SK-MEL-5 (cell line): ENCODE data around the gene HNRNPUL1. TPM values are rescaled to one million over a fixed set of nuclear protein-coding genes. Genes with fewer than 3 reads are reported as not detected.

Experiments
- DNase-seq: peaks from one replicate; pipeline ENCODE4 v3.0.0-alpha.2; 2016; ENCODE audit warnings: low read depth, low spot score
- in situ Hi-C: cut with HindIII; loops from 2 replicates; pipeline ENCODE4 v1.10.0; 2016; ENCODE audit warnings: low sequenced_read_pairs, high pct_unique_total_duplicates, low pct_unique_long_range_greater_than_20kb
- total RNA-seq: library from RNA; depleted of rRNA; stranded (reverse); fragments of >200 nt; shearing (Covaris generic); gene quantifications from 2 replicates; pipeline ENCODE4 v1.2.3, GENCODE V29; 2014

The HNRNPUL1 gene
- total RNA-seq, 1 experiment from 2014 or later = 56.4 TPM

DNA sequence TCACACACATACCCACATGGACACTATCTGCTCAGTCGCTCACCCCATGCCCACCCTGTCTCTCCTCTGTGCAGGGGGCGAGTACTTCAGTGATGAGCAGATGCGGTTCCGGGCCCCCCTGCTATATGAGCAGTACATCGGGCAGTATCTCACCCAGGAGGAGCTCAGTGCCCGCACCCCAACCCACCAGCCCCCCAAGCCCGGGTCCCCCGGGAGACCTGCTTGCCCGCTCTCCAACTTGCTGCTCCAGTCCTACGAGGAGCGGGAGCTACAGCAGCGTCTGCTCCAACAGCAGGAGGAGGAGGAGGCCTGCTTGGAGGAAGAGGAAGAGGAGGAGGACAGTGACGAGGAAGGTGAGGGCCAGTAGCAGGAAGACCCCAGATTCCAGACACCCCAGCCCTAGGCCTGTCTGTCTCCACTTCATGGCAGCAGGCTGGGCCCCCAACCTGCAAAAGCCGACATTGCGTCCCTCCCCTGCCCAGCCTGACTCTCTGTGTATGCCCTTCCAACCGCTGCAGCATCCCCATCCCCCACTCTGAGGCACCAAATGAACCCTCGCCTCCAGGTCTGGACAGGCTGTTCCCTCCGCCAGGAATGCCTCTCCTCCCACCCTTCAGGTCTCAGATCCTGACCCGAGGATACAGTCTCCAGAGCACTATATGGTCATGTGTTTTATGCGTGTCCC is 55.5 kb downstream of the HNRNPUL1 start:
- in situ Hi-C loops = no loop called here
- no peak for DNase-seq

DNA sequence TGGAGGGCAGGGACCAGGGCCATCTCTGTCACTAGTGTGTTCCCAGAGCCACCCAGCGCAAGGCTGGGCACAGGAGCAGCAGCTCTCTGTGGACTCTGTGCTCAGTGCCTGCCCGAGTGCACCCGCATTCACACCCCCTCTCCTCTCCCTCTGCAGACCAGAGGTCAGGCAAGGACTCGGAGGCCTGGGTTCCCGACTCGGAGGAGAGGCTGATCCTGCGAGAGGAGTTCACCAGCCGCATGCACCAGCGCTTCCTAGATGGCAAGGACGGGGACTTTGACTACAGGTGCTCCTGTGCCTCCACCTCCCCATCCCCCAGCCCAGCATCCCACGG is 56.0 kb downstream of the HNRNPUL1 start:
- in situ Hi-C loops = no loop called here
- no peak for DNase-seq

DNA sequence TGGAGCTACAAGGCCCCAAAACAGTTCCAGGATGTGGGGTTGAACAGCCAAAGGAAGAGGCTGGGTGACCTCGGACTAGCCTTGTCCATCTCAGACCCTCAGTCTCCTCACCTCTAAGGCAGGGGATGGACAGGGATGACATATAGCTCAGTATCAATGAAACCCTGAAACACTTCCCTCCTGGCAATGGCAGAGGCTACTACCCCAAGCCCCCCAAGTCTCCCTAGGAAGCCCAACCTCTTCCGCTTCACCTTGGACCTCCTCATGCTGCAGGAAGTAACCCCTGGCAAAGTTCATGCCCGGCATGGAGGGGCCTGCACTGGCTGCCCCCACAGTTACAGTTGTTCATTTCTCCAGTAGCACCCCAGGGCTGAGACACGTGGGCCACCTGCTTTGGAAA is 56.4 kb downstream of the HNRNPUL1 start:
- no peak for DNase-seq
- in situ Hi-C loops = no loop called here

DNA sequence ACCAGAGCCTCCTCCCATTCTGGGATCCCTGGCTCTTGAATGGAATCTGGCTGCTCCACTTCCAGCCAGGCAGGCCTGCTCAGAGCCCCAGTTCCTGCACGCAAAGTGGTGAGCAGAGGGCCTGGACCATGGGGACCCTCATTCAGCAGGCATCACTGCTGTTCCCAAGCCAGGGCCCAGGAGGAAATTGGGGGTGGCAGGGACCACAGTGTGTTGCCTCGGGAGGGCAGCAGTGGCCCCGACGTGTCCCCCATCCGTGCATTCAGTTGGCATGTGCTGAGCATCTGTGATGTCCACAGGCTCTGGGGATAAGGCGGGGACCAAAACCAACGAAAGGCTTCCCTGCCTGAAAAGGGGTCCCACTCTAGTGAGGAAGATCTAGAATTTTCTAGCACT is 57.0 kb downstream of the HNRNPUL1 start:
- in situ Hi-C loops = no loop called here
- no peak for DNase-seq

DNA sequence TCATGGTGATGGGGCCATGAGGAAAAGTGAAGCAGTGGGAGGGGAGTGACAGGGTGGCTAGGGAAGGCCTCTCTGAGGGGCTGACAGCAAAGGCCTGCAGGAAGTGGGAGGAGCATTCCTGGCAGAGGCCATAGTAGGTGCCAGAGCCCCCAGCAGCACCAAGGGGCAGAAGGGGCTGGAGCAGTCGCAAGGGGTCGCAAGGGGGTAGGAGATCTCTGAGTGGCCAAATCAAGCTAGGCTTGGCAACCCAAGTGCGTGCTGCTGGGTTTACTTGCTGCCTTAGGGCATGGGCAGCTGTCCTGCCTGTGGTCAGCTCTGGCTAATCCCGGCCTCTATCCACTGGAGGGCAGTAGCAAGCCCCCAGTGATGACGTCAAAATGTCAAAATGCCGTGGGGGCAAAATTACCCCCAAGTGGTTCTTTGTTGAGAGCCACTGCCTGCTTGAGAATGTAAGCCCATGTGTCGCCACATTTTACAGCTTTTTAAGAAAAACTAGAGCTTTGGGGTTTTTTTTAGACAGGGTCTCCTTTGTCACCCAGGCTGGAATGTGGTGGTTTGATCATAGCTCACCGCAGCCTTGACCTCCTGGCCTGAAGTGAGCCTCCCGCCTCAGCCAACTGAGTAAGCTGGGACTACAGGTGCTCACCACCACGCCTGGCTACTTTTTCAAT is 57.6 kb downstream of the HNRNPUL1 start:
- DNase-seq = peak; percentile 78
- in situ Hi-C loops = no loop called here

DNA sequence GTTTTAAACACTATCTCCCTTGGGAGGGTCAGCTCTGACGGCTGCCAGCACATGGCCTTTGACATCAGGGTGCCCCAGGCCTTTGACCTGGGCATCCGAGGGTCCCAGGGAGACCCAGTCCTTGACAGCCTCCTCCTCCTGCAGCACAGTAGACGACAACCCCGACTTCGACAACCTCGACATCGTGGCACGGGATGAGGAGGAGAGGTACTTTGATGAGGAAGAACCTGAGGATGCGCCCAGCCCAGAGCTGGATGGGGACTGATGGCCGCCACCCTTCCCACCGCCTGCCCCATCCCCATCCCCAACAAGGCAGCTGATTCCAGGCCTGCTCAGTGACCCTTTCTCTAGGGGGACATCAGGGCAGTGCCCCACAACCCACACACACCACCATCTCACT is 58.3 kb downstream of the HNRNPUL1 start:
- in situ Hi-C loops = no loop called here
- no peak for DNase-seq

DNA sequence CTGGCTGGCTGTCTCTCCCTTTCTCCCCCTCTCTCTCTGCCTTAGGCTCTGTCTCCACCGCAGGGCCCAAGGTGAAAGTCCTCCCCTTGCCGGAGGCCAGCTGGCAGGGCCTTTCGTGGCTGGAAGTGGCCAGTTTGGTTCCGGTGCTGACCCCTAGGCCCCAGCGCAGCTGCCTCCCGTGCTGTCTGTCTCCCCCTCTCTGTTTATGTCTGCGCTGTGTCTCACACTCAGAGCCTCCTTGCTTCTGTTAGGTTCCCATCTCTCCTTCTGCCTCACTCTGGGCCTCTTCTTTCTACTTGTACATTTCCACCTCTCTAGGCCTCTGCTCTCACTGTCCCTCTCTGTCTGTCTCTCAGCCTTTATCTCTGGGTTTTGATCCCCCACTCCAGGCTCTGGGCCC is 58.9 kb downstream of the HNRNPUL1 start:
- in situ Hi-C loops = no loop called here
- DNase-seq = no peak

DNA sequence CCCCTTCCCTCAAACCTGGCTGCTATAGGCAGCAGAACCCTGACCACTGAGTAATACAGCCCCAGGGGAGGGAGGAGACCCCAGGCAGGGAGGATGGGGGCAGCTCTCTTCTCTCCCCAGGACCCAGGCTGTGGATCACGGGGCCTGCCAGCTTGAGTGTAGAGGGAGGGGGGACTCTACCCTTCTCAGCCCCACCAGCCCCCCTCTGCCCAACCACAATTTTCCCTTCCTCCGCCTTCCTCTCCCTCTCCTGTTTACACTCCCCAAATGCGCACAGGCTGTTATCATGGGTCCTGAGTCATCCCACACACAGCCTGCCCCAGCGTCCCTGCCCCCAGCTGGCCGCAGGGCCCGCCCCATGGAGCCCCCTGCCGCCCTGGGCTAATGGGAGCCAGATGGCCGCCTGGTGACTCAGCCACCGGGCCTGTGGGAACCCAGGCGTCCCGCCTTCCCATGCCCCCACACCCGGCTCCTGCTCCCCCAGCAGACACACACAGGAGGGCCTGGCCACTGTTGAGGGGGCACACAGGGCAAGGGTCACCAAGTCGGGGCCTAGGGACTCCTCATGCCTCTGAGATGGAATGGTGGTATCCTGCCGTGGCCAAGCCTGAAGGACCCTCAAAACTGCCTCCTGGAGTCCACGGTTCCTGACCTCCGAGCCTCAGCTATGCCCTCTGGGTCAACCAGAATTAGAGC is 59.4 kb downstream of the HNRNPUL1 start:
- DNase-seq = no peak
- in situ Hi-C loops = no loop called here

DNA sequence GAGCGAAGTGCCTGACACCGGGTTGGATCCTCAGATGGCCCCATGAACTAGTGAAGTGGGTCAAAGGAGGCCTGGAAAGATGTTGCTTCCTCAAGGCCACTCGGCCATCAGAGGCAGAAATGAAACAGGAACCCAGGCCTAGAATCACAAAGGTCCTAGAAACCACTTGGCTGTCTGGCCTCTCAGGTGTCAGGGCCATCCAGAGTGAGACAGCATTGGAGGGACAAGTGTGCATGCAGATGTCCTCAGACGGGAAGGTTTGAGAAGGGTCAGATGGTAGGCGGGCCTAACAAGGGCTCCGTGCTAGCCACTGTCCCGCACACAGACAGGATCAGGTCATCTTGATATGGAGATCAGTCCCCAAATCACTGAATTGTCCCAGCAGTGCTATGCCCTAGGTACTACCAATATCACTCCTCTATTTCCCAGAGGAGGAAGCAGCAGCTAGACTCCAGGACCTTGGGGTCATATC is 60.1 kb downstream of the HNRNPUL1 start:
- DNase-seq = no peak

DNA sequence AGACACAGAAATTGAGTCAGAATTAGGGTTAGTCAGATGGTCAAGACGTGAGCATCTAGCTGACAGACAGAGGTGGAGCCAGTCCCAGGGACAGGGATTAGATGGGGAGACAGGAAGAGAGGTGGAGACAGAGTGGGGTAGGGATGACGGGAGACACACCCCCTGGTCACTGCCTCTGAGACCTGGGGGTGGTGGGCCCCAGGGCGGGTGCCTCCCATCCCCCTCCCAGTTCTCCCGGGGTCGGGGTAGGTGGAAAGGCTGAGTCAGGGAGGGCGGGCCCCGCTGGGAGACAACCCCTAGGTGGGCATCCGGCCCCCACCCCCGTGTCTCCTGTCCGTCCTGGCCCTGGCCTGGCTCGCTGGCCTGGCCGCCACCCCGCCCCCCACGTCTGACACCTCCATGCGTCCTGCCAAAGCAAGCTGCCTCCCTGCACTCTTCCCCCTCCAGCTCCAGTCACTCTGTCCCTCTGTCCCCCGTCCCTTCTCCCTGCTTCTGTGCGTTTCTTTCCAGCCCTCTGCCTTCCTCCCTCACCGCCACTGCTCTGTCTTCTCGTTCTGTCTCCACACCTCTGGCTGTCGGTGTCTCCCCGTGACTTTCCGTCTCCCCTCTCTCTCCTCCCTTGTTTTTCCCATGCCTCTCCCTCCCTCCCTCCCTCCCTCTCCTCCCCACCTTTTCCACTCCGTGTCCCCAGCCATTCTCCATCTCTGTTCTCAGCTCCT is 60.9 kb downstream of the HNRNPUL1 start:
- DNase-seq = no peak

More for the DNA sequence above, 60.1 kb downstream of the HNRNPUL1 start:
- in situ Hi-C loops = no loop called here

DNA sequence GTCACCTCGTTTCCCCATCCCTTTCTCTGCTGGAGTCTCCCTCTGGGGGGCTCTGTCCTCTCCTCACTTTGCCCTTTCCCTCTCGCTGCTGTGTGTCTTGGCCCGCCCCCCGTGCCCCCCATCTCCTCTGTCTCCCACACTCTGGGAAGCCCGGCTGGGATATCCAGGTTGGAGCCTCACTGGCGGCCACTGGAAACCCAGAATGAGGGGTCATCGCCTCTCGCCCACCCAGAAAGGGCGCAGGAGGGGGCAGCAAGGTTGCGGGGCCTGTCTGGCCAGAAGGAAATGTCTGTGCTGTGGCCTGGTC is 61.4 kb downstream of the HNRNPUL1 start:
- no peak for DNase-seq
- in situ Hi-C loops = no loop called here

More for the DNA sequence above, 60.9 kb downstream of the HNRNPUL1 start:
- in situ Hi-C loops = no loop called here

DNA sequence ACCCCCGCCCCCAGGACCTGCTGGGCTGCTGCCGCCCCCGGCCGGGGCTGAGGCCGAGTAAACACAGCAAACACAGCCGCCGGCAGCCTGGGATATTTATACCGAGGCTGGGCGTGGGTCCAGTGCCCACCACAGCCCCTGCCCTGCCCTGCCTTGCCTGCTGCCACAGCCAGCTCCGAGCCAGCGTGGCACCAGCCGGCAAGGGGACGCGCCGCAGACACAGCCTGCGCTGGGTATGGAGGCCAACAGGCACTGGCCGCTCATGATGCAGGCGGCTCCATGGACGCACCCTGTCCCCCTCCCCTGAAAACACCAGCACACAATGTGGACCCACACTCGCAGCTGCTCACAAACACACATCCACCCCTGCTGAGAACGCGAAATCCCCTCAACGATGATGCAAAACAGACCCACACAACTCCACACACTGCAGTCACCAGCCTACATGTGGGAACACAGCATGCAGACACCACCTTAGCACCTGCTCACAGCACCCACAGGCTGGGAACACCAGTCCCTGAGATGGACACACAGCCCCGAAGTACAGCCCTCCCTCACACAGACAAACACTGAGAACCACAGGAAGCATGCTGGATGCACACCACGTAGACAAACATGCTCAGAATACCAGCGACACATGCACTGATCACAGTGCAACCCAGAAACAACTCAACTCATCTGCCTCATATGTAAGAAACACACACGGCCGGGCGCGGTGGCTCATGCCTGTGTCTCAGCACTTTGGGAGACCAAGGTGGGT is 62.0 kb downstream of the HNRNPUL1 start:
- in situ Hi-C loops = no loop called here
- DNase-seq = no peak

DNA sequence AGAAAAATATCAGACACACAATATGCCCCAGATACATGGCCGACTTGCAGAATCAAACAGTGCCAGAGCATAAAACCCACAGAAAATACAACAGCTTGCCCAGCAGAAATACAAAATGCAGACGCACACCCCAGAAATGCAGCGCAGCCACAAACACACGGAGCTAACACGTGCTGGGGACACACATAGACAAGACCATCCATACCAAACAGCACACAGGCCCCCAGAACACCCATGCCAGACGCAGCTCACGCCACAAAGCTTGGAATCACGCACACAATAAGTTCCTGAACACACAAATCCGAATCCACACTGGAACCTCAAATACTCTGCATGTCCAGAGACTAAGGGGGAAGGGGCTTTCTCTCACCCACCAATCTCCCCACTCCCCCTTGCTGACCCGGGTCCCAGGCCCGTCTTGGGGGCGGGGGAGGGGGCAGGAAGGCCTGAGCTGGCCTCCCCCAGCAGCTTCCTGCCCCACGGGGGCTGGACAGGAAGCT is 63.0 kb downstream of the HNRNPUL1 start:
- DNase-seq = no peak
- in situ Hi-C loops = no loop called here

DNA sequence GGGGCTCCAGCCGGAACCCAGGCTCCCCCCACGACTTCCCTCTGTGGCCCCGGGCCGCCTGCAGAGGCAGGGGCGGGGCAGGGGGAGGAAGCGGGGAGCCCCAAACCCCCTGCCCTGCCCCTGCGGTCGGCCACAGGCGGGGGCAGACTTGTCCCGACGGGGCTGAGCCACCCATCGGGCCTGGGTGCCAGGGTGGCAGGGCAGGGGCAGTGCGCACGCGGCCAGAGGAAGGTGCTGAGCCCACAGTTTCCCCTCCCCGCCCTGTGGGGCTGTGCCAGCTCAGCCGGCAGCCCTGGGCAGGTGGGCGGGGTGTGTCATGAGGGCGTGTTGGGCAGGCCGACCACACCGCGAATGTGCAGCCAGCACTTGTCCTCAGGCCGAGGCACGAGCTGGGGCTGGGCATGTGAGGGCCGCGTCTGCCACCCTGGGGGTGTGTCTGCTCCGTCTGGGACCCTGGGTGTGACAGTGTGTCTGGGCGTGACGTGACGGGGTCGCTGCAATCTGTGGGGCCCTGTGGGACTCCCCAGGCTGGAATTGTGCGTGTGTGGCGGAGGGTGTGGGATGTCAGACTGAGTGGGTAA is 63.5 kb downstream of the HNRNPUL1 start:
- no peak for DNase-seq
- in situ Hi-C loops = no loop called here

DNA sequence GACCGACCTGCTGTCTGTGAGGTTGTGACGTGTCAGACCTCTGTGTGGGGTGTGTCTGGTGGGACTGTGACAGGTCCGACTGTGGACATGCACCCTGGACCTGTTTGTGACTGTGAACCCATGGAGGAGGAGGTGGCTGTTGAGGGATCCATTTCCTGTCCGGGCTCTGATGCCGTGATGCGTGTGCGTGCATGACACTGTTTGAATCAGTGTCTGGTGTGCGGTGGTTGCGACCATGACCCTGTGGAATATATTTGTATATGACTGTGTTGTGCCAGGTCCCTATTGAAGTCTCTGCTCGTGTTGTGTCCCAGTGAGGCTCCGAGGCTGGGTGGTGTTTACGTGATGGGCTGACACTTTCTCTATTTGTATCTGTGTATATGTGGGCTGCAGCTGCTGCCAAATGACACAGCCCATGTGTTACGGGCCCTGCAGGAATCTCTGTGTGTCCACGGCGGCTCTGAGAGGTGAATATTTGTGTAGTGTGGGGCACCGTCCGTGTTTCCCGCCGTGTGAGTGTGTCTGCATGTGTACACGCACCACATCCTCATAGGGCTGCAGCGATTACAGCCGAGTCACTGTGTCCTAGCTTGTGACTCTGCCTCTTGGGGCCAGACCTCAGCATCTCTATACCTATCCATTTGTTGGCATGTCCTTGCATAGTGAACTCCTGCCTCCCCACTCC is 64.1 kb downstream of the HNRNPUL1 start:
- in situ Hi-C loops = no loop called here
- no peak for DNase-seq

DNA sequence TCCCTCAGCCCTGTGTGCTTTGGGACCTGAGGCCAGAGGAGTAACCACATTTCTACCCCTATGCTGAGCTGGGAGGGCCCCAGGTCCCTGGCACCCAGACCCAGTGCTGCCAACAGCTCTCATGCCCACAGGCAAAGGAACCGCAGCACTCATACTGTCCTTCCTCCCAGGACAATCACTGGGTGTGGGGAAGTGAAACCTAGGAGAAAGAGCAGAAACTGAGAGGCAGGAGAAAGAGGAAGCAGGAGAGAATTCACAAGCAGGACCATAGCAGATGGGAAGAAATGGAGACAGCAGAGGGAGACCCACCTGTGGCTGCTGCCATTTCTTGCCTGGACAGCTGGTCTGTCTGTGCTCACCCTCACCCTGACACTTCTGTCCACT is 64.7 kb downstream of the HNRNPUL1 start:
- in situ Hi-C loops = no loop called here
- no peak for DNase-seq

DNA sequence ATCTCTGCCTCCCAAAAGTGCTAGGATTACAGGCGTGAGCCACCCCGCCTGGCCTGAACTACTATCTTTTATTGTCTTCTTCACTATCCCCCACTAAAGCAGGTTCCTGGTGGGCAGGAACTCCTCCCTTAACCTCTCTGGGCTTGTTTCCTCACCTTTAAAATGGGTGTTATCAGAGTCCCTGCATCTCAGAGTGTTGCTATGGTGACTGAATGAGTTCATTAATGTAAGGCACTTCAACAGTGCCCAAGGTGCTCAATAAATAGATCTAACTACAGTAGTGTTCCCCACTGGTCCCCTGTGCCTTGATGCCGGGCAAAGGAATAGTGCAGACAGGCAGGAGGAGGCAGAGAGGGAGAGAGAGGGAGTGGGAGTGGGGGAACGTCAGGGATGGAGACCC is 66.3 kb downstream of the HNRNPUL1 start:
- in situ Hi-C loops = no loop called here

More for the DNA sequence above, 66.3 kb downstream of the HNRNPUL1 start:
- DNase-seq = no peak
